Adrenal gland (tissue), 5 donors: ENCODE data around the gene TMEM117.

Source experiments
- CTCF ChIP-seq, 6 experiments: fragments of 450-650 bp in 4 of 6; fragments of 200-600 bp in 2 of 6; sonication (generic) in 1 of 6; IDR thresholded peaks; 1 replicate in 5 of 6; 2 replicates in 1 of 6; pipeline versions ENCODE4 v1.5.1 to v1.8.0; 2016 to 2021; ENCODE audit warnings: antibody characterized with exemption in 6 of 6, mild to moderate bottlenecking in 2 of 6, moderate library complexity in 1 of 6
- POLR2A ChIP-seq, 2 donors: fragments of 450-650 bp; IDR thresholded peaks; one replicate each; pipeline ENCODE4 v1.6.1; 2017; ENCODE audit warnings: antibody characterized with exemption in 2 of 2, mild to moderate bottlenecking in 2 of 2, moderate library complexity in 1 of 2
- donor health status: DM: no; HTN: no; CAD: no.

- TF ChIP-seq CTCF (IDR thresholded peaks at IDR 0.05) = no peak
- no peak for TF ChIP-seq POLR2A (IDR thresholded peaks at IDR 0.05)
Measured at GRCh38 chr12:43965899-43966298, 130.0 kb downstream of the TMEM117 start.
